IPS DF 6.9 (cell line): ENCODE measurements around the gene ZNHIT2.
"Not testable (repeated sequence)": the region's sequence is repeated elsewhere in the genome, so short reads cannot be mapped to it uniquely, and the experiment has no call there.

Source experiments
- DNase-seq: peaks from one replicate; pipeline ENCODE4 v3.0.0-alpha.2; 2013; ENCODE audit warnings: low read depth, low spot score
- H3K27ac ChIP-seq: one replicate; pipeline ENCODE4 v1.5.1; 2013; ENCODE audit warnings: low read length, control low read depth
- H3K27me3 ChIP-seq: 2 replicates; pipeline ENCODE4 v1.6.1; 2013; ENCODE audit warnings: mild to moderate bottlenecking, low read length; ENCODE audit not compliant: control insufficient read depth, insufficient read depth
- H3K36me3 ChIP-seq: 2 replicates; pipeline ENCODE4 v1.6.1; 2013; ENCODE audit warnings: low read length; ENCODE audit not compliant: control insufficient read depth, insufficient read depth
- H3K4me1 ChIP-seq: 2 replicates; pipeline ENCODE4 v1.6.1; 2013; ENCODE audit warnings: low read length; ENCODE audit not compliant: control insufficient read depth, insufficient read depth
- H3K4me3 ChIP-seq: 2 replicates; pipeline ENCODE4 v1.5.1; 2013; ENCODE audit warnings: mild to moderate bottlenecking, low read length
- H3K9me3 ChIP-seq: 2 replicates; pipeline ENCODE4 v1.6.1; 2013; ENCODE audit warnings: low read length, inconsistent platforms; ENCODE audit not compliant: control insufficient read depth, insufficient read depth
- WGBS: extraction: QIAGEN DNeasy Blood & Tissue Kit; methylation state at CpG from one replicate; pipeline ENCODE4 v1.1.7; 2013; ENCODE audit warnings: mixed read lengths, missing lambda C conversion rate; ENCODE audit not compliant: insufficient read length, insufficient coverage; 5-methylcytosine and 5-hydroxymethylcytosine counted together

Gene ZNHIT2

DNA sequence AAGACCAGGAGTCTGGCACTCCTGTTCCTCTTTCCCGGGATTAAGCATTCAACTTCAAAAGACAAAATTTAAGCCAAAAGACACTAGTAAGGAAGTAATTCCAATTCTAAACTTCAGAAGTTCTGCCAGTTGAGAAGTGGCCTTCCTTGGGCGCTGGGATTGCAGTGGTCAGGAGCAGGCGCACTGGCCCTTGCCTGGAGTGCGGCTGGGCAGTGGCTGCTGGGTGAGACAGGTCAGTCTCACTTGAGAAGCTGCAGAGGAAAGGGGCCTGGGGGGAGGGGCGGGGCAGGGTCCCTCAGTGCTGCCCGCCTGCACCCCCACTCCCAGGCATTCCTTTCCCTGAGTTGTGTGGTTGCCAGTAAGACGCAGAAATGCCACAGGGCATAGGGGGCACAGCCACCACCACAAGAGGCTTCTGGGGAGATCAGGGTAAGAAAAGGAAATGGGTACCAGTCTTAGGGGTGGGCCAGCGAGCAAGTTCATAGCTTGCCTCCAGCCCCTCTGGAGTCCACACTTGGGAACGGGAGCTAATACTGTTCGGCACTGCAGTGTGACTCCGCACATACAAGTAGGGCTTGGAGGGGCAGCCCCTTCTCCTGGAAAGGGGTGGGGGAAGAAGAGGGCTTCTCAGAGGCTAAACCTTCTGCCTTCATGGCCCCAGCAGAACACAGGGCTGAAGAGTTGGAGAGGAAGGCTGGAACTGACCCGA, 10.1 kb upstream of the ZNHIT2 start:
- H3K4me3 ChIP-seq = no peak overlapping the region
- H3K27ac ChIP-seq = no peak overlapping the region
- H3K27me3 ChIP-seq = no peaks in the 10 kb centered on the region
- H3K4me1 ChIP-seq = no peaks in the 10 kb centered on the region
- H3K36me3 ChIP-seq = peaks cover 49% of the 10 kb centered on the region
- H3K9me3 ChIP-seq = no peaks in the 10 kb centered on the region
- WGBS = no CpG with 5 or more reads among the region's 12 CpGs
- no peak for DNase-seq

DNA sequence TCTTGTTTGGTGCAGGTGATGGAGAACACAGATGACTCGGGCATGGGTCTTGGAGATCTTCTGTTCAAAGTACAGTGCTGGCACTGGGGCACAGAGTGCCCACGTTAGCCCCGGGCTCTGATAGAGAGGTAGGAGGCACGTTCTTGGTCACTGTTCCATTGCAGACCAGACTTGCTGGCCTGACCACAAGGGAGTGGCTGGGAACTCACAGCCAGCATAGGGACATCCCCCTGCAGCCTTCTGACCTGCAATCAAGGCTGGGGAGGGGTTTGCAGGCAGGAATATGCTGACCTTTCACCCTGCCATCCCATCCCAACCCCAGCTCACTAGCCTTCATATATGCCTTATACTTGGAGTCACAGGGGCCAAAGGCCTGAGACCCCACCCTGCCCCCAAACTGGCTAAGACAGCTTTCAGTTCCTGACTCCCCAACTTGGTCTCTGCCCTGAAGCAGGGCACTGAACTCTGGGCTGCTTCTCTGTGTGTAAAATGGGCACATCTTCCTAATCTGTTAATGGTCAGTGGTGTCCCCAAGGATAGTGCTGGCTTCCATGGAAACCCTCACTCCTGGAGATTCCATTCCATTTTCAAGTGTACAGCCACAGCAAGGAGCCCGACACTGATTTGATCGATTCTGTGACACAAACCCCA, 9.2 kb upstream of the ZNHIT2 start:
- no peaks in the 10 kb centered on the region for H3K4me1 ChIP-seq
- peaks cover 46% of the 10 kb centered on the region for H3K36me3 ChIP-seq
- H3K27ac ChIP-seq = no peak overlapping the region
- no peaks in the 10 kb centered on the region for H3K9me3 ChIP-seq
- no peak overlapping the region for H3K4me3 ChIP-seq
- no peaks in the 10 kb centered on the region for H3K27me3 ChIP-seq
- WGBS = no CpG with 5 or more reads among the region's 6 CpGs
- DNase-seq = no peak

DNA sequence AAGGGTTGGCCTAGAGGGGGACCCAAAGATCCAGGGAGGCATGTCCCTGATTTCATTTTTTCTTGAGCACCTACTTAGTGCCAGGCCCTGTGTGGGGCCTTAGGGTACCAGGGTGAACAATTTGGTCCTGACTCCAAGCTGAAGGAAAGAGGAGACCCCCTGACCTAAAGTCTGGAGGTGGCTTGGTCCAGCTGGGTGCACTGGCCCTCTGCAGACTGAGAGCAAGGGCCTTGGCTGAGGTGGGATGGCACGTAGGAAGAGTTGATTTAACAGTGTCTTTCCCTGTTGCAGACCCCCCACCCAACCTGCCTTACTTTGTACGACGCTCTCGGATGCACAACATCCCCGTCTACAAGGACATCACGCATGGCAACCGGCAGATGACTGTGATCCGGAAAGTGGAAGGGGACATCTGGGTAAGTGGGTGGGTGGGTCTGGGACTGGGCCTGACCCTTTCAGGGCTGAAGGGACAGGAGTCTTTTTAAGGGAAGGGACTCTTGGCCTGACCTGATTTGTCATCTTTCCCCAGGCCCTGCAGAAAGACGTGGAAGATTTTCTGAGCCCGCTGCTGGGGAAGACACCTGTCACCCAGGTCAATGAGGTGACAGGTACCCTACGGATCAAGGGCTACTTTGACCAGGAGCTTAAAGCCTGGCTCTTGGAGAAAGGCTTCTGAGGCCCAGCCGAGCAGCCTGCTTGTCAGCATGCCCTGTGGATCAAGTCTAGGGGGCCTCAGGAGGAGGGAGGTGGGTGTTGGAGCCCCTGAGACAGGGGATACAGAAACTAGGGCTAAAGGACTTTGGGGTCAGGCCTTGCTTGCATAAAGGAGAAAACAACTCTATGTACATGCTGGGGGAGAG, 7.9 kb upstream of the ZNHIT2 start:
- H3K9me3 ChIP-seq = no peaks in the 10 kb centered on the region
- WGBS = no CpG with 5 or more reads among the region's 12 CpGs
- H3K36me3 ChIP-seq = peaks cover 39% of the 10 kb centered on the region
- DNase-seq = no peak
- H3K4me3 ChIP-seq = no peak overlapping the region
- H3K27me3 ChIP-seq = no peaks in the 10 kb centered on the region
- H3K27ac ChIP-seq = no peak overlapping the region
- no peaks in the 10 kb centered on the region for H3K4me1 ChIP-seq

DNA sequence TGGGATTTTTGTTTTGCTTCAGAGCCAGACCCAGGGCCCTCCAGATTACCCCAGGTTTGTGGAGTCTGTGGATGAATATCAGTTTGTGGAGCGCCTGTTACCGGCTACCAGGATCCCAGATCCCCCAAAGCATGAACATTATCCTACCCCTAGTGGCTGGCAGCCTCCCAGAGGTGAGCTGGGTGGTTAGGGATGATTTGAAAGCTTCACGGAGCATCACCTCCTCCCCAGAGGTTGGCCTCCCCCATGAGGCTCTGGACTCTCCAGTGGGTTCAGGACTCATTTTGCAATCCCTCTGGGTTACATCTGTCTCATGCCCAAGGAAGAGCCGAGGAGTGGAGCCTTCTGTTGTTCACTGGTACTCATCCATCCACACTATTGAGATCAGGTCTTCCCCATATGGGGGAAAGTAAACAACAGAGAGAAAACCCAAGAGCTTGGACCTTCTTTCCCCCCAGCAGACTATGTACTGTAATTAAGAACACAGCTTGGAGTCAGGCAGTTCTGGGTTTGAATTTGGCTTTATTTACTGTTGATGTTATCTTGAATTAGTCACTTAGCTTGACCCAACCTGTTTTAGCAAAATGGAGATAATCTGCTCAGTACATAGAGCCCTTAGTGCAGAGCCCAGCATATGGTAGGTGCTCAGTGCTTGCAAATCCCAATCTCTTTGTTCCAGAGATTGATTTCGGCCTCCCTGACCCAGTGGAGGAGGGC, 7.1 kb upstream of the ZNHIT2 start:
- H3K36me3 ChIP-seq = peaks cover 41% of the 10 kb centered on the region
- WGBS = no CpG with 5 or more reads among the region's 5 CpGs
- H3K4me3 ChIP-seq = no peak overlapping the region
- H3K27ac ChIP-seq = no peak overlapping the region
- no peaks in the 10 kb centered on the region for H3K27me3 ChIP-seq
- H3K4me1 ChIP-seq = no peaks in the 10 kb centered on the region
- no peaks in the 10 kb centered on the region for H3K9me3 ChIP-seq
- no peak for DNase-seq

DNA sequence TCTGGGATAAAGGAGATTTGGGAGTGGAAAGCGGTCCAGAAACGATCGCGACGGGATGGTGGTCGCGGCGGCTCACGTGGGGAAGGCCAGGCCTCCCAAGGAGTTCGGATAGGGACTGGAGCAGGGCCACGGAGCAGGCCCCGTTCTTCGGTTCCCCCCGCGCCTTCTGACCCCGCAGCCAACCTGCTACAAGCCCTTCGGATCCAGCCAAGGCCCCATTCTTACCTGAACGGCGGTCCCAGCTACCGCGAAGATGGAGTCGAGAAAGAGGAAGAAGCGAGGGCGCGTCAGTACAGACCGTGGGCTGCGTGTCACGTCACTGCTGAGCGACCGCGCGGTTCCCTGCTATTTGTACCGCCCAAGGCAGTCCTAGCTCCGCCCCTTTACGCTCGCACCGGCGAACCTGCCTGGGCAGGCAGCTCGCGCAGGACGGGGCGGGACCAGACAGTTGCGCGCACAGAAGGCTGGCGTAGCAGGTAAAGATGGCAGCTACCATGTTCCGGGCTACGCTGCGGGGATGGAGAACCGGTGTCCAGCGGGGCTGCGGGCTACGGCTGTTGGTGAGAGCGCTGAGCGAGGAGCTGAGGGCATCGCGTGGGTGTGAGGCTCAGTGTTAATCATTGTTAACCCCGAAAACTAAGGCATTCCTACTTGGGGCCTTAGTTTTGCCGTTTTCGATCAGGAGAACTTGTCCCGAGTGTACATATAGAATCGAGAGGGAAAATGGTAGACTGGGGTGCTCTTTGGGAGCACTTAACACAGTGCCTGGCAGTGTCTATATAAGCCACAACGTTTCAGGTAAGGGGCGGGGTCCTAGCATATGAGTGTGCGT, 4.6 kb upstream of the ZNHIT2 start, which contains the start of the genes FAU and MRPL49:
Gene FAU (minus strand): TSS at position 270 of the 832 bp plus-strand sequence. CDS start 321 bp downstream, outside the sequence.
Gene MRPL49 (plus strand): TSS at position 457 of the 832 bp plus-strand sequence. CDS start 26 bp downstream, at position 483.
- Histone ChIP-seq H3K27me3 (no peaks in the 10 kb centered on the region), H3K4me3 (peak within 1 kb of the TSS; percentile 87), H3K9me3 (no peaks in the 10 kb centered on the region), H3K4me1 (no peaks in the 10 kb centered on the region), H3K36me3 (peaks cover 31% of the 10 kb centered on the region; the same call in 1 of the 2 replicates), H3K27ac (no peak within 1 kb of the TSS)
- peak; percentile 98 for DNase-seq
- no CpG with 5 or more reads among the region's 64 CpGs for WGBS

DNA sequence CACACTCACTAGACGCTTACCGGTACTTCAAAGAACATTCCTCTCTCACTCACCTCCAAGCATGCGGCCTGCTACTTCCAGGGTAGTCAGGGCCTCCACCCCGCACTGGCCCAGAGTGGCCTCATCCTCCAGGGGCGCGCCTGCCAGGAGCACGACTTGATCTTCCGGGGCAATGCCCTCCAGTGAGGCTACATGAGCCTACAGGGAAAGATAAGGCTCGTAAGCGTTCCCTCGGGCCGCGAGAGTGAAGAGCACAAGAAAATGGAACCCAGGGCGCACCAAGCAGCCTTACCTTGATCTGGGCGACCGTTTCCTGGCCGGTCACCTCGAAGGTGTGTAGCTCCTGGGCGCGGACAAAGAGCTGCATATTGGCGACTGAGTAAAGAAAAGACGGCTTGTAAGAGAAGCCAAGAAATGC, 4.0 kb upstream of the ZNHIT2 start:
- peak overlapping the region; percentile 87 for H3K4me3 ChIP-seq
- H3K9me3 ChIP-seq = no peaks in the 10 kb centered on the region
- H3K4me1 ChIP-seq = no peaks in the 10 kb centered on the region
- no peak overlapping the region for H3K27ac ChIP-seq
- no peak for DNase-seq
- WGBS = no CpG with 5 or more reads among the region's 22 CpGs
- H3K36me3 ChIP-seq = peaks cover 26% of the 10 kb centered on the region; the same call in 1 of the 2 replicates
- H3K27me3 ChIP-seq = no peaks in the 10 kb centered on the region

DNA sequence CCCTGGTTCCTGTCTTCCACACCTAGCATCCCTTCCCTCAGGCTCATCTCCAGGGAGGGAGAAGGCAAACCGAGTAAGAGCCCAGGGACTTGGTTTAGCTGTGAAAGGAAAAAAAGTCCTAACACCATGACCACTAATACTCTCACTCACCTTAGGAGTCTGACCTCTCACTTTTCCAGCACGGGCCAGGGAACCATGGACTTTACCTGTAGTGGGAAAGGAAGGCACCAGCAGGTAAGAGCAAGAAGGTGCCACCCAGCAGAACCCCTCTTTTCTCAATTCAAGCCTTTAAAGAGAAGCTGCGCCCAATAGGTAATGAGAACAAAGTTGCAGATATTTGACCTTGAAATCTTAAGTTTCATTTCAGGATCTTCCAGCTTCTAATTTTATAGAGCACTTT, 3.3 kb upstream of the ZNHIT2 start:
- H3K27me3 ChIP-seq = no peaks in the 10 kb centered on the region
- no peak overlapping the region for H3K27ac ChIP-seq
- no peak for DNase-seq
- H3K4me3 ChIP-seq = no peak overlapping the region
- no peaks in the 10 kb centered on the region for H3K9me3 ChIP-seq
- WGBS = no CpG with 5 or more reads among the region's 3 CpGs
- H3K4me1 ChIP-seq = no peaks in the 10 kb centered on the region
- peaks cover 22% of the 10 kb centered on the region; the same call in 1 of the 2 replicates for H3K36me3 ChIP-seq

DNA sequence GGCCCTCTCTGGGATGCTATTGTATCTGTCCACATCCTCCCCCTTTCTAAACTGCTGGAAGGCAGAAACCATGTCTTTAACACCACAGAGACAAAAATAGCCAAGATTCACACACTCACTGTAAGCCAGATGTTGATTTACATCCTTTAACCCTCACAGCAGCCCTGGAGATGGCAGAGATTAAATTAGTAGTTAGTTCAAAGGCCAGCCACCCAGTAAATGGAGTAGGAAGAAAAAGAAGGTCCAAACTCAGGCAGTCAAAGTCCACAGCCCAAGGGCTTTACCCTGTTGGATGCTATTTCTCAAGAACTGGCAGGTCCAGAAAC, 2.1 kb upstream of the ZNHIT2 start:
- no peak overlapping the region for H3K27ac ChIP-seq
- H3K9me3 ChIP-seq = no peaks in the 10 kb centered on the region
- H3K4me1 ChIP-seq = no peaks in the 10 kb centered on the region
- H3K27me3 ChIP-seq = no peaks in the 10 kb centered on the region
- H3K4me3 ChIP-seq = no peak overlapping the region
- DNase-seq = no peak
- peaks cover 16% of the 10 kb centered on the region; the same call in 1 of the 2 replicates for H3K36me3 ChIP-seq

DNA sequence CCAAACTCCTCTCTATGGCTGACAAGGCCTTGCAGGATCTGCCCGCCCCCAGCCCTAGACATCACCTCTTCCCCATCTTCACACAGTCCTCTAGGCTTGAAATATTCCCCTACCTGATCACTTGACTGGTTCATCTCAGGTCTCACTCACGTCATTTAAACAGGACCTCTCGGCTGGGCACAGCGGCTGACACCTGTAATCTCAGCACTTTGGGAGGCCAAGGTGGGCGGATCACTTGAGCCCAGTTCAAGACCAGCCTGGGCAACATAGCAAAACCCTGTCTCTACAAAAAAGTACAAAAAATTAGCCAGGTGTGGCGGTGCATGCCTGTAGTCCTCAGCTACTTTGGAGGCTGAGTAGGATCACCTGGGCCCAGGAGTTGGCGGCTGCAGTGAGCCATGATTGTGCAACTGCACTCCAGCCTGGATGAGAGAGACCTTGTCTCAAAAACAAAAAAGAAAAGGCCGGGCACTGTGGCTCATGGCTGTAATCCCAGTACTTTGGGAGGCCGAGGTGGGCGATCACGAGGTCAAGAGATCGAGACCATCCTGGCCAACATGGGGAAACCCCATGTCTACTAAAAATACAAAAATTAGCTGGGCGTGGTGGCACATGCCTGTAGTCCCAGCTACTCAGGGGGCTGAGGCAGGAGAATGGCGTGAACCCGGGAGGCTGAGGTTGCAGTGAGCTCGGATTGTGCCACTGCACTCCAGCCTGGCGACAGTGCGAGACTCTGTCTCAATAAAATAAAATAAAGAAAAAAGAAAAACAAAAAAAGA, 1.6 kb upstream of the ZNHIT2 start:
- H3K4me1 ChIP-seq, H3K4me3 ChIP-seq, DNase-seq, H3K27ac ChIP-seq, H3K27me3 ChIP-seq, H3K9me3 ChIP-seq: not testable (repeated sequence)
- WGBS = no CpG with 5 or more reads among the region's 18 CpGs
- H3K36me3 ChIP-seq = peaks cover 14% of the 10 kb centered on the region; the same call in 1 of the 2 replicates
